ENCODE data around the gene TRIM67. TPM values are rescaled to one million over a fixed set of nuclear protein-coding genes. Genes with fewer than 3 reads are reported as not detected.

Gene TRIM67
- total RNA-seq, 1 donor from 2014 or later = not detected

DNA sequence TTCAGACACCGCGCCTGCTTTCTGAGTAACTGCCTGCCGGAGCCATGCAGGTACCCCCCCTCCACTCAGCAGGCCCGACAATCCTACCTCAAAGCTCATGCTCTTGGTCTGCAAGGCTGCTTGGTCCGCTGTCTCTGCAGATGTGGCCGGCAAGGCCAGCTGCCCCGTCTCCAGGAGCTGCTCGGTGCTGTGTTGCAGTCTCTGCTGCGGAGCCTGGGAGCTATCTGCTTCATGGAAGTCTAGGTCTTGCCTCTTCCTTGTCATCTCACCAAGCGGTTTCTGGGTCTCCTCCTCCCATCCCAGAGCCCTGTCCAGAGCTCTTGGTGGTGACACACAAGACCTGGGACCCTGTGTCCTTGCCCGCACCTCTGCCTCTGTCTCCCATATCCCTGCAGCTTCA lies 55.2 kb downstream of the TRIM67 start:
- TF ChIP-seq, protein P1, sequence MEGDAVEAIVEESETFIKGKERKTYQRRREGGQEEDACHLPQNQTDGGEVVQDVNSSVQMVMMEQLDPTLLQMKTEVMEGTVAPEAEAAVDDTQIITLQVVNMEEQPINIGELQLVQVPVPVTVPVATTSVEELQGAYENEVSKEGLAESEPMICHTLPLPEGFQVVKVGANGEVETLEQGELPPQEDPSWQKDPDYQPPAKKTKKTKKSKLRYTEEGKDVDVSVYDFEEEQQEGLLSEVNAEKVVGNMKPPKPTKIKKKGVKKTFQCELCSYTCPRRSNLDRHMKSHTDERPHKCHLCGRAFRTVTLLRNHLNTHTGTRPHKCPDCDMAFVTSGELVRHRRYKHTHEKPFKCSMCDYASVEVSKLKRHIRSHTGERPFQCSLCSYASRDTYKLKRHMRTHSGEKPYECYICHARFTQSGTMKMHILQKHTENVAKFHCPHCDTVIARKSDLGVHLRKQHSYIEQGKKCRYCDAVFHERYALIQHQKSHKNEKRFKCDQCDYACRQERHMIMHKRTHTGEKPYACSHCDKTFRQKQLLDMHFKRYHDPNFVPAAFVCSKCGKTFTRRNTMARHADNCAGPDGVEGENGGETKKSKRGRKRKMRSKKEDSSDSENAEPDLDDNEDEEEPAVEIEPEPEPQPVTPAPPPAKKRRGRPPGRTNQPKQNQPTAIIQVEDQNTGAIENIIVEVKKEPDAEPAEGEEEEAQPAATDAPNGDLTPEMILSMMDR (IDR thresholded peaks at IDR 0.05) = no peak
- no peaks in the 10 kb centered on the region for H3K36me3 Mint-ChIP-seq (ENCODE audit: low read depth)
- H3K4me3 Mint-ChIP-seq = no peak overlapping the region
- no peak overlapping the region for H3K27ac Mint-ChIP-seq
- H3K9me3 Mint-ChIP-seq = no peaks in the 10 kb centered on the region
- CTCF ChIA-PET = no interaction called here
- POLR2A ChIA-PET = interaction anchor here (1.1 to 1.7 kb wide), 3 partner anchors 23 to 204 kb away, joined by 3 to 5 read pairs (median 3); partner anchors contain the start of genes EXOC8 and SPRTN
- no peaks in the 10 kb centered on the region for H3K27me3 Mint-ChIP-seq
- ATAC-seq (ENCODE audit: low read depth) = no peak
- DNase-seq = no peak
- intact Hi-C loops (cut with micrococcal nuclease) = loop anchor here (10.0 kb wide), 1 partner anchor 118 kb away; the partner anchor contains the start of genes EXOC8 and SPRTN
- peaks cover 31% of the 10 kb centered on the region for H3K4me1 Mint-ChIP-seq

DNA sequence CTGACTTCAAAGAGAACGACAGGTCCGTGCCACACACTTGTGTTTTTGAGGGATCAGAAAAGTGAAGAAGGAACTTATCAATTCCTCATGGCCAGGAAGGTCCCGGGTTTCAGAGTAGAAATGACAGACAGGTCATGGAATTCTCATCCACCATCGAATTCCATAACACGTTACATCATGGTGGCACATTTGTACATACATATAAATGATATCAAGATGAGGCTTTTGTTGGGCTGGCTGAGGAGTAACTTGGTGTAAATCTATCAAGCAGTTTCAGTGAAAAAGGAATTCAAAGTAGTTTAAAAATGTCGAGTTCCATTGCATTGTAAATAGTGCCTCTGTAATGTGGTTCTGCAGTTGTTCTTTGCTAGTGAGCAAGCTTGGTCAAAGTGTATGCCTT lies 56.2 kb downstream of the TRIM67 start:
- no peak for ATAC-seq (ENCODE audit: low read depth)
- CTCF ChIA-PET = no interaction called here
- H3K4me1 Mint-ChIP-seq = peaks cover 25% of the 10 kb centered on the region
- POLR2A ChIA-PET = interaction anchor here (1.3 to 1.7 kb wide), 2 partner anchors 22 to 120 kb away, joined by 3 to 5 read pairs; partner anchors contain the start of genes EXOC8 and SPRTN
- no peaks in the 10 kb centered on the region for H3K27me3 Mint-ChIP-seq
- no peak overlapping the region for H3K27ac Mint-ChIP-seq
- no peak overlapping the region for H3K4me3 Mint-ChIP-seq
- peaks cover 5% of the 10 kb centered on the region for H3K36me3 Mint-ChIP-seq (ENCODE audit: low read depth)
- intact Hi-C loops (cut with micrococcal nuclease) = loop anchor here (10.0 kb wide), 1 partner anchor 117 kb away; the partner anchor contains the start of genes EXOC8 and SPRTN
- TF ChIP-seq, protein P1 (IDR thresholded peaks at IDR 0.05) = no peak
- no peaks in the 10 kb centered on the region for H3K9me3 Mint-ChIP-seq
- no peak for DNase-seq

DNA sequence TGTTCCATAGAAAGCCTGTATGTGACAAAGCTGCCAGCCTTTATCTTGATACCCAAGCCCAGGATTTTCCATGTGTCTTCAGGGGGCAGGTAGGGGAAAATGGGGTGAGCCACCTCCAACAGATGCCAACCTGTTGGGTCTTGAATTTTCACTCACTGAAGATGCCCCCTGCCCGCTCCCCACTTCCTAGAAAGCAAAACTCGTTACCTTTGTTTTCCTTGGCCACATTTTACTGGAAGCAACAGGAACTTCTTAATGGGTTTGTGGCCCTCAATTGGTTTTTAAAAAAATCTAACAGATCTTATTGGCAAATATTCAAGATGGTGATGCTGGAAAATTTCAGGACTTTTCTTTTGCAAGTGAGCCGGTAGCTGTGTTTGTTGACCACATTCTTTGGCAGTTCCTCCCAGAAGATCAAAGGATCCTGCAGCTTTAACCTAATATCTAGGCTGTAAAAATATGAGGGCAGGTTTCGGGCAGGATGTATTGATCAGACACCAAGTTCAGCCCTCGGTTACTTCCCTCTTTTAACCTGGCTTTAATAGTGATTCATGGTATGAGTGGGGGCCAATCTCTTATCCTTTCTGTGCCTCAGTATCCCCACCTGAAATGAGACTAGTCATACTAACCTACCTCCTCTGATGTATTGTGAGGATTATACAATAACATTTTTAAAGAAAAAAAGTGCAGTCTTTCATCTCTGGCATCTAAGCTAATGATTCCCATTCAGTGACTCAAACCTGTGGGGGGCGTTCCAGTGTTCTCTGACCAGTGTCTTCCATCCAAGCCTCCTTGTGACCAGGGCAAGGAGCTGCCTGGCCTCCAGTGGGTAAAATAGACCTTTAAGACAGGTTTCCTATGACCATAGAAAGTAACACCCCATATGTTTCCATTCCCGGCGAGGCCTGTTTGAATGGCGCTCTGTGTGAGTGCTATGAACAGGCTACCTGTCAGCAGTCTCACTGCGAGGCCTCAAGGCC lies 57.9 kb downstream of the TRIM67 start:
- ChIA-PET POLR2A (no interaction called here), CTCF (no interaction called here)
- Mint-ChIP-seq H3K9me3 (no peaks in the 10 kb centered on the region), H3K27me3 (no peaks in the 10 kb centered on the region), H3K4me3 (no peak overlapping the region), H3K36me3 (ENCODE audit: low read depth) (peaks cover 17% of the 10 kb centered on the region), H3K27ac (no peak overlapping the region), H3K4me1 (peaks cover 19% of the 10 kb centered on the region)
- DNase-seq (no peak), ATAC-seq (ENCODE audit: low read depth) (no peak)
- TF ChIP-seq, protein P1 (IDR thresholded peaks at IDR 0.05) = no peak
- intact Hi-C loops (cut with micrococcal nuclease) = loop anchor here (10.0 kb wide), 1 partner anchor 115 kb away; the partner anchor contains the start of genes EXOC8 and SPRTN

DNA sequence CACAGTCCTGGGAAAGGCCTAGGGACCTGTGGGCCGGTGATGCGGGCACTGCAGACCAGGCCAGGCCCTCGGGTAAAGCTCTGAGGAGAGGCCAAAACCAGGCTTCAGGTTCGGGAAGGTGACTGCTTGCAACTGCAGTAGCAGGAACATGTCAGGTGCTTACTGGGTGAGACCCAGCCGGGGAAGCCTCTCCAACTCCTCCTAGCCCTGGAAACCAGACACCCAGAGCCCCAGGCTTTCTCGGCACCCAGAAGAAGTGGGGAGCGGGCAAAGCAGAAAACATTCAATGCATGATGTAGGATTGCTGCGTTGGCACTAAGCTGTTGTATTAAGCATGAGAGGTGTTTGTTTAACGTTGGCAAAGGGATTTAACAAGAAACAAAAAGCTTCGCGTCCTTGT lies 58.9 kb downstream of the TRIM67 start:
- ChIA-PET POLR2A (no interaction called here), CTCF (no interaction called here)
- no peak for DNase-seq

More for the DNA sequence above, 58.9 kb downstream of the TRIM67 start:
- H3K36me3 Mint-ChIP-seq (ENCODE audit: low read depth) = peaks cover 28% of the 10 kb centered on the region
- H3K4me1 Mint-ChIP-seq = peaks cover 8% of the 10 kb centered on the region
- ATAC-seq (ENCODE audit: low read depth) = no peak
- H3K4me3 Mint-ChIP-seq = no peak overlapping the region
- no peaks in the 10 kb centered on the region for H3K27me3 Mint-ChIP-seq
- TF ChIP-seq, protein P1 (IDR thresholded peaks at IDR 0.05) = no peak
- intact Hi-C loops (cut with micrococcal nuclease) = no loop called here
- H3K9me3 Mint-ChIP-seq = no peaks in the 10 kb centered on the region
- H3K27ac Mint-ChIP-seq = no peak overlapping the region

All from activated B cell treated with CpG ODN at 0.5 μM for 24 hours (primary cell).